ENCODE measurements around the gene PDE4C. TPM values are rescaled to one million over a fixed set of nuclear protein-coding genes. Genes with fewer than 3 reads are reported as not detected.

PDE4C gene
- total and polyA plus RNA-seq, 9 of the 15 experiments (the other 6 are each of a cell fraction or from before 2014, with no cell fraction given), result 0.04 to 0.91 (median 0.20) TPM; not detected in 1

GRCh38 chr19:18274781-18275356, 48.6 kb upstream of the PDE4C start (continued):
- TF ChIP-seq, protein P1, sequence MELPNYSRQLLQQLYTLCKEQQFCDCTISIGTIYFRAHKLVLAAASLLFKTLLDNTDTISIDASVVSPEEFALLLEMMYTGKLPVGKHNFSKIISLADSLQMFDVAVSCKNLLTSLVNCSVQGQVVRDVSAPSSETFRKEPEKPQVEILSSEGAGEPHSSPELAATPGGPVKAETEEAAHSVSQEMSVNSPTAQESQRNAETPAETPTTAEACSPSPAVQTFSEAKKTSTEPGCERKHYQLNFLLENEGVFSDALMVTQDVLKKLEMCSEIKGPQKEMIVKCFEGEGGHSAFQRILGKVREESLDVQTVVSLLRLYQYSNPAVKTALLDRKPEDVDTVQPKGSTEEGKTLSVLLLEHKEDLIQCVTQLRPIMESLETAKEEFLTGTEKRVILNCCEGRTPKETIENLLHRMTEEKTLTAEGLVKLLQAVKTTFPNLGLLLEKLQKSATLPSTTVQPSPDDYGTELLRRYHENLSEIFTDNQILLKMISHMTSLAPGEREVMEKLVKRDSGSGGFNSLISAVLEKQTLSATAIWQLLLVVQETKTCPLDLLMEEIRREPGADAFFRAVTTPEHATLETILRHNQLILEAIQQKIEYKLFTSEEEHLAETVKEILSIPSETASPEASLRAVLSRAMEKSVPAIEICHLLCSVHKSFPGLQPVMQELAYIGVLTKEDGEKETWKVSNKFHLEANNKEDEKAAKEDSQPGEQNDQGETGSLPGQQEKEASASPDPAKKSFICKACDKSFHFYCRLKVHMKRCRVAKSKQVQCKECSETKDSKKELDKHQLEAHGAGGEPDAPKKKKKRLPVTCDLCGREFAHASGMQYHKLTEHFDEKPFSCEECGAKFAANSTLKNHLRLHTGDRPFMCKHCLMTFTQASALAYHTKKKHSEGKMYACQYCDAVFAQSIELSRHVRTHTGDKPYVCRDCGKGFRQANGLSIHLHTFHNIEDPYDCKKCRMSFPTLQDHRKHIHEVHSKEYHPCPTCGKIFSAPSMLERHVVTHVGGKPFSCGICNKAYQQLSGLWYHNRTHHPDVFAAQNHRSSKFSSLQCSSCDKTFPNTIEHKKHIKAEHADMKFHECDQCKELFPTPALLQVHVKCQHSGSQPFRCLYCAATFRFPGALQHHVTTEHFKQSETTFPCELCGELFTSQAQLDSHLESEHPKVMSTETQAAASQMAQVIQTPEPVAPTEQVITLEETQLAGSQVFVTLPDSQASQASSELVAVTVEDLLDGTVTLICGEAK (IDR thresholded peaks at IDR 0.05), result no peak
- TF ChIP-seq, protein P1 (CRISPR knock-in tag; IDR thresholded peaks at IDR 0.05), result no peak
- TF ChIP-seq JUN (IDR thresholded peaks at IDR 0.05; ENCODE audit: borderline replicate concordance, low read depth, low read length) (peak; percentile 95), JUN (CRISPR knock-in tag; IDR thresholded peaks at IDR 0.05; ENCODE audit: borderline replicate concordance) (no peak), ZNF445 (CRISPR knock-in tag; IDR thresholded peaks at IDR 0.05; ENCODE audit: low read depth) (no peak), NEUROD1 (IDR thresholded peaks at IDR 0.05; ENCODE audit: borderline replicate concordance, low read depth, low read length, partially characterized antibody) (peak; percentile 19), ZNF3 (CRISPR knock-in tag; IDR thresholded peaks at IDR 0.05) (no peak), POLR3A (IDR thresholded peaks at IDR 0.05; ENCODE audit: borderline replicate concordance, extremely low read depth, insufficient read depth, insufficient read length) (no peak), CHCHD3 (CRISPR knock-in tag; IDR thresholded peaks at IDR 0.05) (no peak), KAT2B (IDR thresholded peaks at IDR 0.05; ENCODE audit: low read depth, low read length) (peak; percentile 74), TAF15 (IDR thresholded peaks at IDR 0.05; ENCODE audit: low read depth, low read length) (no peak), FUS (optimal IDR thresholded peaks at IDR 0.05; ENCODE audit: low read depth, low read length) (no peak), MXI1 (IDR thresholded peaks at IDR 0.05; ENCODE audit: low read depth, low read length) (no peak), HNRNPUL1 (IDR thresholded peaks at IDR 0.05; ENCODE audit: low read length) (no peak), ZNF217 (CRISPR knock-in tag; IDR thresholded peaks at IDR 0.05) (no peak)
- TF ChIP-seq, protein P2, sequence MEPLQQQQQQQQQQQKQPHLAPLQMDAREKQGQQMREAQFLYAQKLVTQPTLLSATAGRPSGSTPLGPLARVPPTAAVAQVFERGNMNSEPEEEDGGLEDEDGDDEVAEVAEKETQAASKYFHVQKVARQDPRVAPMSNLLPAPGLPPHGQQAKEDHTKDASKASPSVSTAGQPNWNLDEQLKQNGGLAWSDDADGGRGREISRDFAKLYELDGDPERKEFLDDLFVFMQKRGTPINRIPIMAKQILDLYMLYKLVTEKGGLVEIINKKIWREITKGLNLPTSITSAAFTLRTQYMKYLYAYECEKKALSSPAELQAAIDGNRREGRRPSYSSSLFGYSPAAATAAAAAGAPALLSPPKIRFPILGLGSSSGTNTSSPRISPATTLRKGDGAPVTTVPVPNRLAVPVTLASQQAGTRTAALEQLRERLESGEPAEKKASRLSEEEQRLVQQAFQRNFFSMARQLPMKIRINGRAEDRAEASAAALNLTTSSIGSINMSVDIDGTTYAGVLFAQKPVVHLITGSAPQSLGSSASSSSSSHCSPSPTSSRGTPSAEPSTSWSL (CRISPR knock-in tag; IDR thresholded peaks at IDR 0.05; ENCODE audit: borderline replicate concordance), result no peak
- TF ChIP-seq, protein P3, sequence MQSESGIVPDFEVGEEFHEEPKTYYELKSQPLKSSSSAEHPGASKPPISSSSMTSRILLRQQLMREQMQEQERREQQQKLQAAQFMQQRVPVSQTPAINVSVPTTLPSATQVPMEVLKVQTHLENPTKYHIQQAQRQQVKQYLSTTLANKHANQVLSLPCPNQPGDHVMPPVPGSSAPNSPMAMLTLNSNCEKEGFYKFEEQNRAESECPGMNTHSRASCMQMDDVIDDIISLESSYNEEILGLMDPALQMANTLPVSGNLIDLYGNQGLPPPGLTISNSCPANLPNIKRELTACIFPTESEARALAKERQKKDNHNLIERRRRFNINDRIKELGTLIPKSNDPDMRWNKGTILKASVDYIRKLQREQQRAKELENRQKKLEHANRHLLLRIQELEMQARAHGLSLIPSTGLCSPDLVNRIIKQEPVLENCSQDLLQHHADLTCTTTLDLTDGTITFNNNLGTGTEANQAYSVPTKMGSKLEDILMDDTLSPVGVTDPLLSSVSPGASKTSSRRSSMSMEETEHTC (IDR thresholded peaks at IDR 0.05), result no peak
